ENCODE measurements around the gene PDX1.

Gene PDX1

DNA sequence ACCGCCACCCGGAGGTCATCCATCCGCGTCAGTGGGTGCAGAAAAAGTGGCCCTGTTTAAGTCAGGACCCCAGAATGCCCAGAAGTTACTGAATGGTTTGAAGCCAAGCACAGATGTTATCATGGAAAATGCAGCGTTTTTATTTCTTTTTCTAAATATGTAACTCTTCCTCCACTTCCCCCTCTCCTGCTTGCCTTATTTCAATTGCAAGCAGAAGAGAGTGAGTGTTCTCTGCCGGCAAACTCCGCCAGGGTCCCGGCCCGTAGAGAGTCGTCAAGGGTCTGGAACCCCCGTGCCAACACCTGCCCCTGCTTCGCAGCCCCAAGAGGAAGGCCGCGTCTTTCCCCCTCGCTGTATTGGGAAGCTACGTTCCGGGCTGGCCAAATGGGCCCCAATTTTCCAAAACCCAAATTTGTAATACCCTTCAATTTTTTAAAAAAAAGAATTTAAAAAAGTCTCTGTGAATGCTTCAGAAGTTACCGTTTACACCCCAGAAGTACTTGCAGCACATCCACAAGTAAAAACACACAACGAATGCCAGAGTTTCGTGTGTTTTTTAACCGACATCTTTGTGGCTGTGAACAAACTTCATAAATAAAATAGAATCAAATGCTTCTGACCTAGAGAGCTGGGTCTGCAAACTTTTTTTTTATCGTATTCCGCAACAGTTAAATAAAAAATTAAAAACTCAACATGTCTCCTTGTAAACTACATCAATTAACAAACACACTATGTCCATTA lies 712 bp upstream of the PDX1 start:
- DNase-seq (ENCODE audit: insufficient read length, low spot score) (no peak), FAIRE-seq (no peak)
- TF ChIP-seq, protein P1, sequence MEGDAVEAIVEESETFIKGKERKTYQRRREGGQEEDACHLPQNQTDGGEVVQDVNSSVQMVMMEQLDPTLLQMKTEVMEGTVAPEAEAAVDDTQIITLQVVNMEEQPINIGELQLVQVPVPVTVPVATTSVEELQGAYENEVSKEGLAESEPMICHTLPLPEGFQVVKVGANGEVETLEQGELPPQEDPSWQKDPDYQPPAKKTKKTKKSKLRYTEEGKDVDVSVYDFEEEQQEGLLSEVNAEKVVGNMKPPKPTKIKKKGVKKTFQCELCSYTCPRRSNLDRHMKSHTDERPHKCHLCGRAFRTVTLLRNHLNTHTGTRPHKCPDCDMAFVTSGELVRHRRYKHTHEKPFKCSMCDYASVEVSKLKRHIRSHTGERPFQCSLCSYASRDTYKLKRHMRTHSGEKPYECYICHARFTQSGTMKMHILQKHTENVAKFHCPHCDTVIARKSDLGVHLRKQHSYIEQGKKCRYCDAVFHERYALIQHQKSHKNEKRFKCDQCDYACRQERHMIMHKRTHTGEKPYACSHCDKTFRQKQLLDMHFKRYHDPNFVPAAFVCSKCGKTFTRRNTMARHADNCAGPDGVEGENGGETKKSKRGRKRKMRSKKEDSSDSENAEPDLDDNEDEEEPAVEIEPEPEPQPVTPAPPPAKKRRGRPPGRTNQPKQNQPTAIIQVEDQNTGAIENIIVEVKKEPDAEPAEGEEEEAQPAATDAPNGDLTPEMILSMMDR (IDR thresholded peaks at IDR 0.05; ENCODE audit: insufficient read depth, missing control alignments): no peak

DNA sequence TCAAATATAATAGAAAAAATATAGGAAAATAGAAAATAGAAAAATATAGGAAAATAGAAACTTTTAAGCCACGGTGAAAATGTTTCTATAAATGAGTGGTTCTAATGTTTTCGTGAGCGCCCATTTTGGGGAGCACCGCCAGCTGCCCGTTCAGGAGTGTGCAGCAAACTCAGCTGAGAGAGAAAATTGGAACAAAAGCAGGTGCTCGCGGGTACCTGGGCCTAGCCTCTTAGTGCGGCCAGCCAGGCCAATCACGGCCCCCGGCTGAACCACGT lies 204 bp upstream of the PDX1 start:
- DNase-seq (ENCODE audit: insufficient read length, low spot score): no peak
- FAIRE-seq: no peak
- TF ChIP-seq, protein P1 (IDR thresholded peaks at IDR 0.05; ENCODE audit: insufficient read depth, missing control alignments): no peak

DNA sequence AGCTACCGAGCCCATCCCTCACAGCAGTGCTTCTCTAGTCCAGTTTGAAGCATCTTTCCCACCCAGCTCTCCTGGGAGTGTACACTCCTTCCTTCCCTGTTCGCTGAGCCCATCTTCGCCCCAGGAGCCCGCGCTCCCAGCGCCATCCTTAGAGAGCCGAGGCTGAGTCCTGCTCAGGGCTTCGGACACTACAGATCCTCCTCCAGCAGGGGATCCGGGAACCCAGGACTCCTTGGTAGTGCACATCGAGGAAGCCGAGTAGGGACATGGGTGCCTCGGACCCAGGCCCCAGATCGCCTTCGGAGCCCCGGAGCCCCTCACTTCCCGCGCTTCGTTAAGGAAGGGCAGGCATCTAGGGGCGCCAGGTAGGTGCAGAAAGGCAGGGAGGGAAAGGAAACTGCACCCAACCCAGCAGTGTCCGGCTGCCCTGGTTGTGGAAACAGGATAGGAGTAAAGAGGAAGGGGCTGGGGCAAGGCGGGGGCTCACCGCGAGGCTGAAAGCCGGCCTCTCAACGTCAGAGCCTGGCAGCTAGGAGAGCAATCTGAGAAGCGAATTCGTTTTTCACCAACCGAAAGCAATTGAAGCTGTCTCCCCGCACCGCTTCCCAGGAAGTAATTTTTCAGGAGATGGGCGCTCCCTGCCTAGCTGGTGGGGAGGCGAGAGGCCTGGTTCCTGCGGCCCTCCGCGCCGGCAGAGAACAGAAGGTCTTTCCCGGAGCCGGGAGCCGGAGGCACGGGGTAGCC lies 1.0 kb downstream of the PDX1 start:
- DNase-seq (ENCODE audit: insufficient read length, low spot score) (no peak), FAIRE-seq (no peak)
- TF ChIP-seq, protein P1 (IDR thresholded peaks at IDR 0.05; ENCODE audit: insufficient read depth, missing control alignments): no peak

DNA sequence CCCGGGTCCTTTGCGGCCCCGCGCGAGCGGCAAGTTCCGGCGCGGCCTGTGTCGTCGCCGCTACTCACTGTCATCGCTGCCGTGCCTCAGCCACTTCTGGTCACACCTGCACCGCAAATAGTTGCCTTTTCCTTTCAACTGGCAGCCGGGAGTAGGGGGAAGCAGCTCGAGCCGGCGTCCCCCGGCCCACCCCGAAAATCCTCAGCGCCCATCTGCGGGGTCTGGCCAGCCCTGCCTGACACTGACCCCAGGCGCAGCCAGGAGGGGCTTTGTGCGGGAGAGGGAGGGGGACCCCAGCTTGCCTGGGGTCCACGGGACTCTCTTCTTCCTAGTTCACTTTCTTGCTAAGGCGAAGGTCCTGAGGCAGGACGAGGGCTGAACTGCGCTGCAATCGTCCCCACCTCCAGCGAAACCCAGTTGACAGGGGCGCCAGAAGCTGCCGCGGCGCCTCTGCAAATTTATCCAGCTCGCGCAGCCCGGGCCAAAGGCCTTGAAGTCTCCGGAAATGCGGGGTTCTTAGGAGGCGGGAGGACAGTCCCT lies 1.7 kb downstream of the PDX1 start:
- FAIRE-seq: no peak
- TF ChIP-seq, protein P1 (IDR thresholded peaks at IDR 0.05; ENCODE audit: insufficient read depth, missing control alignments): no peak
- no peak for DNase-seq (ENCODE audit: insufficient read length, low spot score)

DNA sequence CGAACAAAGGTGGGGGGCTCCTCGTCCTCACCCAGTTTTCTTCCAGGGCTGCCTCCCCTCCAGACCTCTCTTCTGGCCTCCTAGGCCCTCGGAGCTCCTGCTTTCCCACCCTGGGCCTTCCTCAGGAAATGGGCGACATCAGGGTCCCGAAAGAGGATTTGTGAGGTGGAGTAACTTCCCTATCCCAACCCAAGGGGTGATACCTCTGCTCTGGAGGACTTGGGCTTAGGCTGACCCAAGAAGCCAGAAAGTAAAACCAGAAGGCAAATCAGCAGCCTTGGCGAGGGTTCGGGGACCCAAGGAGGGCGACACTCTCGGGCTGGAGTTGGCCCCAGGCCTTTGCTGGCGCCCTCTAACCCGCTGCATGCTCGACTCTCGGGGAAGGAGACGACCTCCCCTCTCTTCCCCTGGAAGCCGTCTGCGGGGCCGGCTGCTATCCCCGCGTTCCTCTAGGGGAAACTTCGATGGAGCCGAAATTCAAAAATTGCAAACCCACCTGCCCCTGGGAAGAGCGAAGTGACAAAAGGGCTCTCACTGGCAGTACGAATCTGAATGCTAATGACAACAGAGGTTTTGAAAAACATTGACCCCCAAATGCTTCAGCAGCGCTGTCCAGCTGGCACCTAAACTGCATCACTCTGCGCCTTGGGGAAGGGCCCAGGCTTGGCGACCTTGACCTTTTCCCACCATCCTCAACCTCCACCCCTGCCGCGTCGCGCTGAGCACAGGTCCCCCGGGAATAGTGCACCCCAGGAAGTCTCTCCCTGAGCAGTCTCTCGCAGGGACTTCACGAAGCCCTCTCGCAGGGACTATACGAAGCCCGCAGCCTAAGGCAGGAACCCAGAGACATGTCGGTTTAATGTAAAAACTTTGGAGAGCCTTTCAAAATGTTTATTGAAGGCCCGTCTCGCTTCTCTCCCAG lies 2.4 kb downstream of the PDX1 start:
- DNase-seq (ENCODE audit: insufficient read length, low spot score): no peak
- no peak for FAIRE-seq
- TF ChIP-seq, protein P1 (IDR thresholded peaks at IDR 0.05; ENCODE audit: insufficient read depth, missing control alignments): no peak

DNA sequence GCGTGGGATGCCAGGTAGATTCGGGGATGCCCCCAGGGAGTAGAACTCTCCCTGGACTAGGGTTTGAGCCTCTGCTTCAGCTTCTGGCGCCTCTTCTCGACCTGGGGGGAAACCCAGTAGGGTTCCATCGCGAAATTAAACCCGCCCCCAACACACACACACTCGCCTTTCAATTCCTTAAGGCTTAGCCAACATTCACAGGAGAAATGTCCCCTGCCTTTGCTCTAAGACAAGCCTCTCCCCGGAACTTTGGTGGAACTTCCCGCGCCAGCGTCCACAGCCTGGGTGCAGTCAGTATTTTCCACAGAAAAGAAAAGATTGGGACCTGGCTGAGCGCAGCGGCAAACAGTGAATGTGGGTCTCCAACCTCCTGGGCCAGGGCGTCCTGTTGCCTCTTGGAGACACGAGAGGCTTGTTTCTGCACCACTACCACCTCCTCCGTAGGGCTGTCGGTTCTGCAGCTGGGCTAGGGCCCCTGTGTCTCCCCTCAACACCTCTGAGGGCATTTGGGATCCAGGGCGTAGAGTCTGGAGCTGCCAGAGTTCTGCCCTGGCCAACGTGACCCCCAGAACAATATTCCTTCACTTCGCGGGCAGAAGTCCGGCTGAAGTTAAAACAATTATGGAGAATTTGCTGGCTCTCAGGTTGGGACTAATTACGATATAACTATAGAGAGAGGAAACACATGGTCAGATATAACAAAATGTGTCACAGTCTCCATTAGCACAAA lies 3.2 kb downstream of the PDX1 start:
- FAIRE-seq (no peak), DNase-seq (ENCODE audit: insufficient read length, low spot score) (no peak)
- TF ChIP-seq, protein P1 (IDR thresholded peaks at IDR 0.05; ENCODE audit: insufficient read depth, missing control alignments): no peak

All from D721Med (cell line).